ENCODE results near the gene FGF14.

The FGF14 gene

DNA sequence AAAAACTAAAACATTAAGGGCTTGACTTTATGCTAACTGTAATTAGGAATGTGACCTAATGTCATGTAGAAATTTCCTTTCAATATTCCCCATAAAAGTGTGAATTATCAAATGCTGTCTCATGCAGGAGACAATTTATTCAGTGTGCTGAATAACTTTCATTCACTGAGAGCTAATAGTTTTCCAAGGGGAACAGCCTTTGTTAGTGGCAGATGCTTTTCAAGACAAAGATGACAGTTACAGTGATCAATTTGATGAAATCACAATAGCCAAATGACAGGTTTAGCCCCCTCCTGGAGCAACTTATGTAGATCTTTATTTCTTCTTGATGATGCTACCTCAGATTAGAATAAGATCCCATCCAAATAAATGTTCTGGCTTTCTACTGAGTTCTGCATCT lies 673.8 kb downstream of the FGF14 start:
- TF ChIP-seq, protein P1, sequence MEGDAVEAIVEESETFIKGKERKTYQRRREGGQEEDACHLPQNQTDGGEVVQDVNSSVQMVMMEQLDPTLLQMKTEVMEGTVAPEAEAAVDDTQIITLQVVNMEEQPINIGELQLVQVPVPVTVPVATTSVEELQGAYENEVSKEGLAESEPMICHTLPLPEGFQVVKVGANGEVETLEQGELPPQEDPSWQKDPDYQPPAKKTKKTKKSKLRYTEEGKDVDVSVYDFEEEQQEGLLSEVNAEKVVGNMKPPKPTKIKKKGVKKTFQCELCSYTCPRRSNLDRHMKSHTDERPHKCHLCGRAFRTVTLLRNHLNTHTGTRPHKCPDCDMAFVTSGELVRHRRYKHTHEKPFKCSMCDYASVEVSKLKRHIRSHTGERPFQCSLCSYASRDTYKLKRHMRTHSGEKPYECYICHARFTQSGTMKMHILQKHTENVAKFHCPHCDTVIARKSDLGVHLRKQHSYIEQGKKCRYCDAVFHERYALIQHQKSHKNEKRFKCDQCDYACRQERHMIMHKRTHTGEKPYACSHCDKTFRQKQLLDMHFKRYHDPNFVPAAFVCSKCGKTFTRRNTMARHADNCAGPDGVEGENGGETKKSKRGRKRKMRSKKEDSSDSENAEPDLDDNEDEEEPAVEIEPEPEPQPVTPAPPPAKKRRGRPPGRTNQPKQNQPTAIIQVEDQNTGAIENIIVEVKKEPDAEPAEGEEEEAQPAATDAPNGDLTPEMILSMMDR (IDR thresholded peaks at IDR 0.05), result no peak
- no peaks in the 10 kb centered on the region for H3K36me3 Mint-ChIP-seq (ENCODE audit: low read depth)
- no peak for DNase-seq
- no peak overlapping the region for H3K4me3 Mint-ChIP-seq
- H3K27me3 Mint-ChIP-seq (ENCODE audit: low read depth, poor library complexity), result no peaks in the 10 kb centered on the region
- H3K4me1 Mint-ChIP-seq, result no peaks in the 10 kb centered on the region
- H3K27ac Mint-ChIP-seq, result no peak overlapping the region
- H3K9me3 Mint-ChIP-seq, result no peaks in the 10 kb centered on the region

GRCh38 chr13:101727118-101727517 lies 674.7 kb downstream of the FGF14 start:
- DNase-seq, result no peak
- H3K27me3 Mint-ChIP-seq (ENCODE audit: low read depth, poor library complexity), result no peaks in the 10 kb centered on the region
- no peak overlapping the region for H3K4me3 Mint-ChIP-seq
- TF ChIP-seq, protein P1 (IDR thresholded peaks at IDR 0.05), result no peak
- H3K27ac Mint-ChIP-seq, result no peak overlapping the region
- no peaks in the 10 kb centered on the region for H3K4me1 Mint-ChIP-seq
- no peaks in the 10 kb centered on the region for H3K9me3 Mint-ChIP-seq
- no peaks in the 10 kb centered on the region for H3K36me3 Mint-ChIP-seq (ENCODE audit: low read depth)

GRCh38 chr13:101726681-101727080 lies 675.2 kb downstream of the FGF14 start:
- TF ChIP-seq, protein P1 (IDR thresholded peaks at IDR 0.05), result no peak
- H3K36me3 Mint-ChIP-seq (ENCODE audit: low read depth), result no peaks in the 10 kb centered on the region

DNA sequence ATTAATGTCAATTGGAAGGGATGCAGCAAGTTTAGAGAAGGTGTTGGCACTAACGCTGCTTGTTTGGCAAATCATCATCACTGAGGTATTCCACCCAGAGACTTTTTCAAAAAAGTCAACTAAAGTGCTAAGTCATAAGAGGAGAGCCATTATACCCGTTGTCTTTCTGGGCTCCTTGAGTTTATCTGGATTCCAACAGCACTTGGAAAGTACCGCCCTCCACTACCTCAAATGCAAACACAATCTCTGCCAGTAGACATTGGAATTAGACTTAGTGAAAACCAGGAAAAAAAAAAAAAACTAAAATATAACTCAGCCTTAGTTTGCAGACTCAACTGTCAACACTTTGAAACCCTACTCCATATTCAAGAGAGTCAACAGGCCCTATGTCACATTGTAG lies 683.4 kb downstream of the FGF14 start:
- no peak overlapping the region for H3K27ac Mint-ChIP-seq
- no peaks in the 10 kb centered on the region for H3K27me3 Mint-ChIP-seq (ENCODE audit: low read depth, poor library complexity)
- no peak for DNase-seq
- no peaks in the 10 kb centered on the region for H3K4me1 Mint-ChIP-seq
- no peak overlapping the region for H3K4me3 Mint-ChIP-seq
- H3K9me3 Mint-ChIP-seq, result no peaks in the 10 kb centered on the region
- TF ChIP-seq, protein P1 (IDR thresholded peaks at IDR 0.05), result no peak
- H3K36me3 Mint-ChIP-seq (ENCODE audit: low read depth), result no peaks in the 10 kb centered on the region

More at GRCh38 chr13:101726681-101727080, 675.2 kb downstream of the FGF14 start:
- no peak for DNase-seq
- Mint-ChIP-seq H3K4me1 (no peaks in the 10 kb centered on the region), H3K9me3 (no peaks in the 10 kb centered on the region), H3K27me3 (ENCODE audit: low read depth, poor library complexity) (no peaks in the 10 kb centered on the region), H3K27ac (no peak overlapping the region), H3K4me3 (no peak overlapping the region)

- no peaks in the 10 kb centered on the region for H3K9me3 Mint-ChIP-seq
- no peak overlapping the region for H3K4me3 Mint-ChIP-seq
- no peak for DNase-seq
- TF ChIP-seq, protein P1 (IDR thresholded peaks at IDR 0.05), result no peak
- H3K27me3 Mint-ChIP-seq (ENCODE audit: low read depth, poor library complexity), result no peaks in the 10 kb centered on the region
- H3K27ac Mint-ChIP-seq, result no peak overlapping the region
- no peaks in the 10 kb centered on the region for H3K36me3 Mint-ChIP-seq (ENCODE audit: low read depth)
- H3K4me1 Mint-ChIP-seq, result no peaks in the 10 kb centered on the region
These were observed 684.5 kb downstream of the FGF14 start for GRCh38 chr13:101717353-101717752.

DNA sequence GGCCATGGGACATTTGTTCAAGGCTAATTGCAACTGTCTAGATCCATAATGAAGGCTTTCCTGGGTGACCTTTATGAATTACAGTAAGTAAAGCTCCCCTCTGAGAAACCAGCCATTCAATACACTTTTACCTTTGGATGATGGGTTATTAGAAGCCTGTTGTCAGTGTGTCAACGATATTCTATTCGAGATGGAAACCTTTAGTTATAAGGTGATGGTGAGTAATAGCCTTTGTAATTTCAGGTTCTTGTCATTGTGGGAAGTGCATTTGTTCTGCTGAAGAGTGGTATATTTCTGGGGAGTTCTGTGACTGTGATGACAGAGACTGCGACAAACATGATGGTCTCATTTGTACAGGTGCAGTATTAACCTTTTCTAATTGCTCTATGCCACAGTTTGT lies 687.7 kb downstream of the FGF14 start:
- Mint-ChIP-seq H3K27ac (no peak overlapping the region), H3K4me1 (peaks cover 5% of the 10 kb centered on the region), H3K36me3 (ENCODE audit: low read depth) (no peaks in the 10 kb centered on the region), H3K27me3 (ENCODE audit: low read depth, poor library complexity) (no peaks in the 10 kb centered on the region), H3K9me3 (no peaks in the 10 kb centered on the region), H3K4me3 (no peak overlapping the region)
- DNase-seq, result no peak
- TF ChIP-seq, protein P1 (IDR thresholded peaks at IDR 0.05), result no peak
